ENCODE data around the gene MTOR.
"Not testable (repeated sequence)": the region's sequence is repeated elsewhere in the genome, so short reads cannot be mapped to it uniquely, and the experiment has no call there.

MTOR gene

DNA sequence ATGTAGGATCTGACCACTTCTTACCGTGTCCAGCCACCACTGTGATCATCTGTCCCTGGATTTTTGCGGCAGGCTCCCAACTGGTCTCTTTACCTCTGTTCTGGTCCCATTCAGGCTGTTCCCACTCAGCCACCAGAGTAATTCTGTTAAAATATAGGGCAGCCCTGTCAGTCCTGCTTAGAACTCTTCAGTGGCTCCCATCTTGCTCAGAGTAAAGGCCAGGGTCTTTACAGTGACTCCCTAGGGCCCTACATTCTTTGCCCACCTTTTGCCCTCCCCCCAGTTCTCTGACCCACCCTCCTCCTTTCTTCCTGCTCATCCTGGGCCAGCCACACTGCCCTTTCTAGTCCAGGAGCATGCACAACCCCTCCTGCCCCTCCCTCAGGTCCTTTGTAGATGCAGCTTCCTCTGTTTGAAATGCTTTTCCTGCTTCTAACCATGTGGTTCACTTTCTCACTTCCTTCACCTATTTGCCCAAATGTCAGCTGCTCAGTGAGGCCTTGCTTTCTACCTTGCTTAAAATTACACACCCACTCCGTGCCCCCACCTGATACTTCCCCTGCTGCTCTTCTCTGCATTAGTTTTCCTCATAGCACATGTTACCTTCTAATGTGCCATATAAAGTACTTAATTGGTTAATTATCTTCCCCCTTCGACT is 18.5 kb upstream of the MTOR start:
- DNase-seq (ENCODE audit: low read depth in 1 of 2, low spot score in 1 of 2), result no peak

DNA sequence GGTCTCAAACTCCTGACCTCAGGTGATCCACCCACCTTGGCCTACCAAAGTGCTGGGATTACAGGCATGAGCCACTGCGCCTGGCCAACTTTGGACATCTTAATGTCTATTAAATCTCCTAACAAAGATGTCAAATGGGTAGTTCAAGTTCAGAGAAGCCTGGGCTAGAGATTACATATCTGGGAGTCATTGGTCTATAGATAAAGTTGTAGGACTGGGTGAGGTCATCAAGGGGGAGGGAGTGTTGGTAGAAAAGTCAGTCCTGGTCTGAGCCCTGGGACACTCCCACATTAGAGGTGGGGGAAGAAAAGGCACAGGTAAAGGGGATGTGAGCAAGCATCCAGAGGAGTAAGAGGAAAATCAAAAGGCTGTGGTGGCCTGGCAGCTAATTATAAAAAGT is 17.3 kb upstream of the MTOR start:
- DNase-seq (ENCODE audit: low read depth in 1 of 2, low spot score in 1 of 2), result no peak

DNA sequence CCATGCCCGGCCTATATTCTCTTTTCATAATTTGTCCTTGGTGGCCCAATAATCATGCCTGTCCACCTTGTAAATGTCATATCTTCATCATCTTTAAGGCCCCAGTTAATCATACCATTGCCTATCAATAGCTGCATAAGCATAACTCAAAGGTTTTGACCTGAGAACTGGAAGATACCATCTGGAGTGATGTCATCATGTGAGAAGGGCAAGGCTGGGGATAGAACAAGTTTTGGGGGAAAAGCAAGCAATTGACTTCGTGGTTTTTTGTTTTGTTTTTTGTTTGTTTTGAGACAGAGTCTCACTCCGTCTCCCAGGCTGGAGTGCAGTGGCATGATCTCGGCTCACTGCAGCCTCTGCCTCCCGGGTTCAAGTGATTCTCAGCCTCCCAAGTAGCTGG is 16.8 kb upstream of the MTOR start:
- no peak for DNase-seq (ENCODE audit: low read depth in 1 of 2, low spot score in 1 of 2)

DNA sequence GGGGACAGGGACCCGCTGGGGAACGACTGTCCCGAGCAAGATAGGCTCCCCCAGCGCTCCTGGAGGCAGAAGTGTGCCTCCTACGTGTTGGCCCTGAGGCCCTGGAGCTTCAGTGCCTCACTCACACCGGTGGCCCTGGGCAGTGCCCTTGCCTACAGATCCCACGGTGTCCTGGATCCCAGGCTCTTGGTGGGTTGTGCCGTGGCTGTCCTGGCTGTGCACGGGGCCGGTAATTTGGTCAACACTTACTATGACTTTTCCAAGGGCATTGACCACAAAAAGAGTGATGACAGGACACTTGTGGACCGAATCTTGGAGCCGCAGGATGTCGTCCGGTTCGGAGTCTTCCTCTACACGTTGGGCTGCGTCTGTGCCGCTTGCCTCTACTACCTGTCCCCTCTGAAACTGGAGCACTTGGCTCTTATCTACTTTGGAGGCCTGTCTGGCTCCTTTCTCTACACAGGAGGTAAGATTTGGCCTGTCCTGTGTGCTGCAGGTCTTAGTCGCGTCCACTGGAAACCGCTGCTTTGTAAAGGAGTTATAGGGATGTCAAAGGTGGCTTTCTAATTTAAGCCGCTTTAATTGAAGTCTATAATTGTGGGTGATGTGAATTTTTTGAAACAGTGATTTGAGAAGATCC is 11.4 kb upstream of the MTOR start:
- no peak for DNase-seq (ENCODE audit: low read depth in 1 of 2, low spot score in 1 of 2)

DNA sequence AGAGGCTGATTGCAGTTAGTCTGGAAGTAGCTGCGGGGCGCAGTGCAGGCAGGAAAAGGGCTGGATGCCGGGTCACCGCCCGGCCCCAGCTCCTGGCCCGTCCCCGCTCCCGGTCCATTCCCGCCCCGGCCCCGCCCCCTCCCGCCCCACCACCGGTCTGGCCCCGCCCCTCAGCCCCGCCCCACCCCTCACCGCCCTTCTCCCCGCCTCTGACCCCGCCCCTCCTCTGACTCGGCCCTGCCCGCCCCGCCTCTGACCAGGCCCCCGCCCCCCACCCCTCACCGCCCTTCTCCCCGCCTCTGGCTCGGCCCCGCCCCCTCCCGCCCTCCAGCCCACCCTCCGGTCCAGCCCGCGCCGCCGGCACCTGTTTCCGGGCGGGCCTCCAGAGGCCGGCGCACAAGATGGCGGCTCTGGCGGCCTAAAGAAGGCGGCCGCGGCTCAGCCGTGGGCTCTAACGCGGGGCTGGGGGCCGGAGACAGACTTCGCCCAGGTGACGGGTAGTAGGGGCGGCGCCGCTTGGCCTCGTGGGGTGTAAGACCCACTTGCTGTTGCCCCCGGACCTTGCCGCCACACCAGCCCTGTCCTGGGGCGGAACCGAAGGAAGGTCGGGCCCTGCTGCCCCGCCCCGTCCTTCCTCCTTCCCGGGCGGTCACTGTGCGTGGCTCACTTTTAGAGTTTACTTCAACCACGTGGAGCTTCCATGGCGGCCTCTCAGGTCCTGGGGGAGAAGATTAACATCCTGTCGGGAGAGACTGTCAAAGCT is 10.7 kb upstream of the MTOR start, which contains the start of gene UBIAD1:
UBIAD1 (plus strand) TSS at position 367 of the 763 bp plus-strand sequence; CDS start at position 701, 334 bp downstream.
- DNase-seq (ENCODE audit: low read depth in 1 of 2, low spot score in 1 of 2), result peak; percentile 75 to 78

DNA sequence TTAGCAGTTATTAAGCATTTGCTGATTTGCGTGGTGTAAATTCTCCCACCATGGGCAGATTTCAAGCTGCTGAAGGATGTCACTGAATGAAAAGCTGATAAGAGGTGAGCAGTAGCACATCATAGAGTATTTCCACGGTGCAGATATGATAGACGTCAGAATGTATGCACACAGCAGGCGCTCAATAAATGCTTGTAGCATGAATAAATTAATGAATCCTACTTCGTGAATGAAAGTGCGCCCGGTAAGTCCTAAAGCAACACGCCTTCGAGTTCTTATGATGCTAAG is 10.1 kb upstream of the MTOR start:
- DNase-seq (ENCODE audit: low read depth in 1 of 2, low spot score in 1 of 2), result no peak

DNA sequence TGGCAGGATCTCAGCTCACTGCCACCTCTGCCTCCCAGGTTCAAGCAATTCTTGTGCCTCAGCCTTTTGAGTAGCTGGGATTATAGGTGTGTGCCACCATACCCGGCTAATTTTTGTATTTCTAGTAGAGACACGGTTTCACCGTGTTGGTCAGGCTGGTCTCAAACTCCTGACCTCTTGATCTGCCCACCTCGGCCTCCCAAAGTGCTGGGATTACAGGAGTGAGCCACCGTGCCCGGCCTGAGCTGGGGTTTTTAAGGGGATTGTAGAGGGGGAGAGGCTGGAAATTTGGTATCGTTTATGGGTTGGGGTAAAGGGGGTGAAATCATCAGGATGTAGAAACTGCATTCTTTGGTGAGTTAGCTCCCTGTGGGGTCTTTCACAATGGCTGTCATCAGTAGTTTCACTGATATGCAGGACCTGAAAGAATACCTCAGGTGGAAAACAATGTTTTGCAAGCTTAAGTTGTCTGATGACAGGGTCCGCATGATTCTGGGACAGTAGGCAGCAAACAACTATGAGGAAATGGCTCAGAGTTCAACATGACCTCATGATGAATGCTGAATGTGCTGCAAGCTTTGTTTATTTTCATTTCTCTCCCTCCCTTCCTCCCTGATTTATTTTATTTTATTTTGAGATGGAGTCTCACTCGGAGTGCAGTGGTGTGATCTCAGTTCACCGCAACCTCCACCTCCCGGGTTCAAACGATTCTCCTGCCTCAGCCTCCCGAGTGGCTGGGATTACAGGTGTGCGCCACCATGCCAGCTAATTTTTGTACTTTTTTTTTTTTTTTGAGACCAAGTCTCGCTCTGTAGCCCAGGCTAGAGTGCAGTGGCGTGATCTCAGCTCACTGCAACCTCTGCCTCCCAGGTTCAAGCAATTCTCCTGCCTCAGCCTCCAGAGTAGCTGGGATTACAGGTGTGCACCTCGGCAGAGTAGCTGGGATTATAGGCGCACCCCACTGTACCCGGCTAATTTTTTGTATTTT is 5.3 kb upstream of the MTOR start:
- DNase-seq (ENCODE audit: low read depth in 1 of 2, low spot score in 1 of 2), result not testable (repeated sequence)

DNA sequence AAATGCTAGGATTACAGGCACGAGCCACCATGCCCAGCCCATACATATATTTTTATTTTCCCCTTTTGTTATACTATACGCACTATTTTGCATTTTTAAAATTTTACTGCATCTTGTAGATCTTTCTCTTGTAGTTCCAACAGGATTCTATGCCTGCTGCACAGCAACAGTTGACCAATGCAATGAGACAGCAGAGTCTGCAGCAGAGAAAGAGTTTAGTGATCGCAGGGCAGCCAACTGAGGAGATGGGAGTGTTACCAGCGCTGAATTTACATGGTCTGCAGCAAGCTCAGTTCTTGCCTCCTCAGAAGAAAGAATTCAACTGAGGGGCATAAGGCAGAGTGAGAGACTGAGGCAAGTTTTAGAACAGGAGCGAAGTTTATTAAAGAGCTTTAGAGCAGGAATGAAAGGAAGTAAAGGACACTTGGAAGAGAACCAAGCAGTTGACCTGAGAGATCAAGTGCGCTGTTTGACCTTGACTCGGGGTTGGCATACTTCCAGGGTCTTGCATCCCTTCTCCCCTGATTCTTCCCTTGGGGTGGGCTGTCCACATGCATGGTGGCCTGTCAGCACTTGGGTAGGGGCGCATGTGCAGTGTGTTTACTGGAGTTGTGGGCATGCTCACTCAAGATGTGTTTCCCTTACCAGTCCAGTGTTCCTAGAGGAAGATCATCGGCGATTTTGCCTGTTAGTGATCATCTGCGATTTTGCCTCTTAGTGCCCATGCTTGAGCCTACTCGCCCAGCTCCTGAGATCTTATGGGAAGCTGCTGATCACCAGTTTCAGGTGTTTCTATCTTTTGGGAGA is 4.1 kb upstream of the MTOR start:
- DNase-seq (ENCODE audit: low read depth in 1 of 2, low spot score in 1 of 2), result no peak

DNA sequence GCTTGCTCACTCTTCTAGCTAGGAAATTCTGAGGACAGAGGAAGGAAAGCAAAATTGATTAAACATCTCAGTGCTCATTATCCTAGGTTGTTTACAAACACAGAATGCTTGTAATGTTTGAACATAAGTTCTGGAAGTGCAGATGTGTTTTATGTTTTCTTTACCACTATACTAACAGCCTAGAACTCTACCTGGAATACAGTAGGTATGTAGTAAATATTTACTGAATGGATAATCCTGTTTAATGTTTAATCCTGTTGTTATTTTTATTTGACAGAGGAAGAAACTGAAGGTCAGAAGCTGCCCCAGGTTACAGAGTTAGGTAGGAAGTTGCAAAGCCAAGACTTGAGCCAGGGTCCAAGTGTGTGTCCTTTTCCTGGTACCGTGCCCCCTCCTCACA is 6.1 kb downstream of the MTOR start:
- DNase-seq (ENCODE audit: low read depth in 1 of 2, low spot score in 1 of 2), result no peak

DNA sequence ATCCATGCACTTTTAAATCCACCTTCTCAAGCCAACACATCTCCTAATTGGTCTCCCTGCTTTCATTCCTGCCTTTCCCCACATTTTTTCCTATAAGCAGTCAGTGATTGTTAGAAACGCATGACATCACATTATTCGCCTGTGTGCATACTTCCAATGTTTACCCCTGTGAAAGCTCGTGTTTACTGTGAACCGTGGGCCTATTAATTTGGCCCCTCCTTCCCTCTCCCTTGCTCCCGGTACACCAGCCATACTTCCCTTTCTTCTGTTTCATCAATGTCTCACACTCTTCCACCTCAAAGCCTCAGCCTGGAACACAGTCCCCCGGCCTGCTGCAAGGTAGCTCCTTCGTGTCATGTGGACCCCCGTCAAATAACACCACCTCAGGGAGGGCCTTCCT is 9.1 kb downstream of the MTOR start:
- DNase-seq (ENCODE audit: low read depth in 1 of 2, low spot score in 1 of 2), result no peak

DNA sequence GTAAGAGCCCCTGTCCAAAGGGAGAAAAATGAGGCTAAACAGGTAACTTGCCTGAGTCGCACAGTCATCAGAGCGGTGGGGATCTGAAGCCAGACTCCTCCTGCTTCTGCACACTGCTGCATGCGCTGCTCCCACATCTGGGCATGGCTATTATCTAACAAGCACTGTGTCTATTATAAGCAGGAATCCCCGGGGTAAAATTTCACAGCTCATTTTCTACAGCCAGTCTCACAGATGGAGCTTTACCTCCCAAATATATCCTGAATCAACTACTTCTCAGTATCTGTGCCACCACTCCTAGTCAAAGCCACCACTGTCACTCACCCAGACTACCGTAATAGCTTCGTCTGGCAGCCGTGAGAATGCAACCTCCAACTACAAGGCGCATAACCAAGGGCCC is 9.8 kb downstream of the MTOR start:
- DNase-seq (ENCODE audit: low read depth in 1 of 2, low spot score in 1 of 2), result no peak

DNA sequence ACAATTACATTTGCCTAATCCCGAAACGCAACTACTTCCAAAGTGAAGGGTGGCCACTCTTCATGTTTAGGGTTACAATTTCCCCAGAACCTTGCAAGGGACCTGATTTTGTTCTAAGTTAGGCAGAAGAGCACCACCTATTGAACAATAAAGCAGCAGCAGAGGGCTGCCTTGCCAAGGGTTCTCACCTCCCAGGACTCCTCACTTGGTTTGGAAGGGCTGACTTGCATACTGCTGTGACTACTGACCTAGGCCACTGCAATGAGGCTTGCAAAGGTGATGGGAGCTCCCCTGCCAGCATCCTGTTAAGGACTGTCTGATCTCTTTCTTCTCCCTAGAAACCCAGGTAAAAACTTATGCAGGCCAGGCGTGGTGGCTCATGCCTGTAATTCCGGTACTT is 14.2 kb downstream of the MTOR start:
- DNase-seq (ENCODE audit: low read depth in 1 of 2, low spot score in 1 of 2), result no peak

DNA sequence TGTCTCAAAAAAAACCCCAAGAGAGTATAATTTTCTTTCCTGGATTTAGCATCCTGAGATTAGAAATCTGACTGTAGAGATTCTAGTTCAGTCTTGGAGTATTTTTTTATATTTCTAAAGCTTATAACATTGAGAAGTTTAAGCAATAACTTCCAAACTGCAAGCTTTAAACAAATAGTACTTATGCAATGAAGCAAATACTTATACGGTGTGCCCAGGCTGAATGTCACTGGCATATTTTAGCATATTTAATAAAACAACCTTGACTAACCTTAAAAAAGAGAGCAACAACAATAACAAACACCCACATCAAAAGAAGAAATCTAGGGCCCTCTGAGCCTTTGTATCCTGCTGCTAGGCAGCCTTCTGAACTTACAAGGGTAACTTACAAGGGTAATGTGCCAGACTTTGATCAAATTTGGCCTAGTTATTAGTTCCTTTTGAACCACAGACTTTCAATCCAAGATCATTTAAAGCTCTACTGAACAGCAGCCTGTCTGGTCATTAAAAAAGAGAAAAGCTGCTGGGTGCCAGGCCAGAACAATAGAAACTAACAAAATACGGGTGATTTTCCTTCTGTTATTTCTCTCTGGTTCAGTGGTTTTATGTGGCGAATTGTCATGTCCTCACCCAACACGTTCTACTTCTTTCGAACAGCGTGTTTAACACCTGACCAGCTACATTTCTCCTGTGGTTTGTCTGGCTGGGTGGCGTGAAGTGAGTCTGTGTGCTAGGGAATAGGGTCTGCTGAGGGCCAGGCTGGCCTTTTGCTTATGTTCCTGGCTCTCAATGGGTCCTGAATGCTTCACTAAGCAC is 16.2 kb downstream of the MTOR start:
- no peak for DNase-seq (ENCODE audit: low read depth in 1 of 2, low spot score in 1 of 2)

DNA sequence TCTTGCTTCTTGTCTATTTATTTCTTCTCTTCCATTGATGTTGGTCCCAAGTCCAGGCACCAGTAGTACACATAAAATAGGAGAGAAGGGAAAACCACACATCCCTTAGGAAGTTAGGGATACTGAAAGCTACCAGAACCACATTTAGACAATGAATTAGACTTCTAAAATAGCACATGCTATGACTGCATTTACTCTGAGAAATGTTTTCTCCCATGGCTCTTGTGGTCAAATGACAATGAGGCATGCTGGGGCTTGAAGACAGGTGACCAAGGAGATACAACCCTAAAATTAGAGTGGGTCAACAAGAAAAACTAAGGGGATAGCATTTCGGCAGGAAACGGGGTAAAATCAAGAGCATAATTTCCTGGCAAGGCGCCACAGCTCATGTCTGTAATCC is 17.1 kb downstream of the MTOR start:
- no peak for DNase-seq (ENCODE audit: low read depth in 1 of 2, low spot score in 1 of 2)

DNA sequence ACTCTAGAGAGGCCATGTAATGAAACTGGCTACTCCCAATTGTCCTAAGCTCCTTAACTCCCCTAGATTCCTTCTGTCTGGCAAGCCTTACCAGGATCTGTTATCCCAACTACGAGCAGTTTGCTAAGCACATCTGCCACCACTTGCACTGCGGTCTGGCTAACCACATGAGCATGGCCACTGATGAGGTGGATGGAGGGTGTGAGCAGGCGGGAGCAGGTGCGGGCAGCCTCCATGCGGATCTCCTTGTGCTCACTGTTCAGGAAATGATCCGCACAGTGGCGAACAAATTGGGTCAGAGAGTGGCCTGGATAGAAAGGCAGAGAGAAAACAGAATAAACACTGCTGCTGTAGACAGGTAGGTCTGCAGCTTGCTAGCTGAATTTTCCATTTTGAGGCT is 24.0 kb downstream of the MTOR start:
- no peak for DNase-seq (ENCODE audit: low read depth in 1 of 2, low spot score in 1 of 2)

DNA sequence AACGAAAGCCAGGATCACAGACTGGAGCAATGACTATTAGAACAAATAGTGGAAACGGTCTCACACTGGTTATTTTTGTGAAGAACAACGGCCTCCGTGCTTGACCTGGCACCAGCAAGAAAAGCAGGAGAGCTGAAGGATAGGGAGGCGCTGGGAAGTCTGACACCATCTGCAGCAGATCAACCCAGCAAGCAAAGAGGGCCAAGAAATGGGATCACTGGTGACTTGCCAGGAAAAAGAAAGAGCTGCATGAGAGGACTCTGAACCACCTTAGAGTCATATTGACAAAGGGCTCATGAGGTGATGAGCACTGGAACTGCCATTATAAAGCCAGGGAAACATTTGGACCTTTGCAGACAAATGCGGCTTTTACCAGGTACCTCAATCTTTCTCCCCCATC is 25.0 kb downstream of the MTOR start:
- no peak for DNase-seq (ENCODE audit: low read depth in 1 of 2, low spot score in 1 of 2)

DNA sequence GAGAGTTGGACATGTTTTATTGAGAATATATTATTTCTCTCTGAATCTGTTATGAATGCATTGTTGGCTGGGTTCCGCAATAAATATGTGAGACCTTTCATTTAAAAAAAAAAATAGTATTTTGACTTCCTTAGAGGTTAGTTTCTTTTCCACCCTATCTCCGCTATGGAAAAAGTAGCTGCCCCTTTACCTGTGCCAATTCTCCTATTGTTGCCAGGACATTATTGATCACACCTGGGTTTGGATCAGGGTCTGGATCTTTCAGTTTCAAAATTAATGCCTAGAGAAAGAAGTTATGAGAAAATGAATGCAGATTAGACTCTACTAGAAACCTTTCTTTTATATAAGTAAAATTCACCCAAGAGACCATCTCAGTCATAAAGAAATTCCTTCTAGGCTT is 29.1 kb downstream of the MTOR start:
- DNase-seq (ENCODE audit: low read depth in 1 of 2, low spot score in 1 of 2), result no peak

DNA sequence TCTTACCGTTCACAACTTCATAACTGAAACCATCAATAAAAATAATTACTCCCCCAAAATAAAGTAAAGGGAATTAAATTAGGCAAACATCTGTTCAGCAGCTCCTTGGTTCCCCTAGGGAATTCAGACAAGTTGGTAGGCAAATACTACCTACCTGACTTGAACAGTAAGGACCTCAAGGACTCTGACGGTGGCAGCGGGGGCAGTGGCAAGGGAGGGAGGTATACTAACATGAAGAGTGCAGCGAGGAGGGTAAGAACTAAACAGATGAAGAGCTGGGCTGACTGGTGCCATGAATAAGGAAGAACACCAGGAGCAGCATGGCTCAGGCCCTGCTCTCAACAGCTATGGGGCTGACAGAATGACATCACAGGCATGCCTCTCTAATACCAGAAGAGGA is 33.1 kb downstream of the MTOR start:
- DNase-seq (ENCODE audit: low read depth in 1 of 2, low spot score in 1 of 2), result no peak

DNA sequence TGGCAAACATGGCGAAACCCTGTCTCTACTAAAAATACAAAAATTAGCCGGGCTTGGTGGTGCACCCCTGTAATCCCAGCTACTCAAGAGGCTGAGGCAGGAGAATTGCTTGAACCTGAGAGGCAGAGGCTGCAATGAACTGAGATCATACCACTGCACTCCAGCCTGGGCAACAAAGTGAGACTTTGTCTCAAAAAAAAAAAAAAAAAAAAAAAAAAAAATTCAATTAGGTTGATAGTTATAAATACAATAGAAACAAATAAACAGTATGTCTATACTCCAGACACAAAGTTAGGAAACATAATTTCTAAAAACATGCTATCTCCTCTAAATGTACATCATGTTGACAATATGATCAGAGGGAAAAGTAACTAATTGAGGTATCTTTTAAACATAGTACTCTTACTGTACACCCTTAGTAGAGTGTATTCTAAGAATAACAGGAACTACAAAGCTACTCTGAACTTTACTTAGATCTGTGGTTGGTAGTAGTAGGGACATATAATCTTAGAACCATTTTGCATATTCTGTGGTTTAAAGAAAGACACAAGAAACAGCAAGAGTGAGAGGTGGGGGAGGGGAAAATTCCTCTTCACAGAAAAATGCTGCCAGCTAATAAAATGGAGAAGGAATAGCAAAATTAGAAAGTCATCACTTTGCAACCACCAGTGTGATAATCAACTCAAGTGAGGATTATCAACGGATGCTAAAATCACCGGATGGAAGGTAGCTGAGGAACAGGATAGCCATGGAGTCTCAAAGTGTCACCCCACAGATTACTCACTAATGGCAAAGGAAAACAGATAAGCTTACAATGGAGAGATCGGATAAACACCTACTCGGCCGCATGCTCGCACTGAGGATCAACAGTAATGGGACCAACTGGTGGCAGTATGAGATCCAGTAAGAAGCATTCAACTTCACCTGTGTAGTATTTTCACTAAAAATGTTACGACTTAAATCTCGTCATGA is 35.0 kb downstream of the MTOR start:
- DNase-seq (ENCODE audit: low read depth in 1 of 2, low spot score in 1 of 2), result no peak
